ENCODE results near the gene BCL2A1. TPM values are rescaled to one million over a fixed set of nuclear protein-coding genes. Genes with fewer than 3 reads are reported as not detected.
"Not testable (repeated sequence)": the region's sequence is repeated elsewhere in the genome, so short reads cannot be mapped to it uniquely, and the experiment has no call there.

BCL2A1 gene
- total RNA-seq, 1 experiment from 2014 or later, result 6.7 TPM

- peak; percentile 26 for DNase-seq (ENCODE audit: low read depth)
These were observed 18.7 kb upstream of the BCL2A1 start for GRCh38 chr15:79989682-79990081.

GRCh38 chr15:79989183-79989582 is 18.2 kb upstream of the BCL2A1 start:
- DNase-seq (ENCODE audit: low read depth), result no peak

- DNase-seq (ENCODE audit: low read depth), result no peak
These were observed 17.6 kb upstream of the BCL2A1 start for GRCh38 chr15:79988448-79989117.

- DNase-seq (ENCODE audit: low read depth), result no peak
These were observed 17.0 kb upstream of the BCL2A1 start for GRCh38 chr15:79987969-79988368.

- DNase-seq (ENCODE audit: low read depth), result no peak
These were observed 16.6 kb upstream of the BCL2A1 start for GRCh38 chr15:79987569-79987955.

- no peak for DNase-seq (ENCODE audit: low read depth)
These were observed 10.9 kb upstream of the BCL2A1 start for GRCh38 chr15:79981831-79982455.

GRCh38 chr15:79978655-79979514 is 7.9 kb upstream of the BCL2A1 start:
- peak; percentile 27 for DNase-seq (ENCODE audit: low read depth)

GRCh38 chr15:79978260-79978654 is 7.3 kb upstream of the BCL2A1 start:
- no peak for DNase-seq (ENCODE audit: low read depth)

- DNase-seq (ENCODE audit: low read depth), result no peak
These were observed 6.5 kb upstream of the BCL2A1 start for GRCh38 chr15:79977431-79978054.

- DNase-seq (ENCODE audit: low read depth), result no peak
These were observed 2.6 kb upstream of the BCL2A1 start for GRCh38 chr15:79973456-79974195.

GRCh38 chr15:79972863-79973262 is 1.9 kb upstream of the BCL2A1 start:
- DNase-seq (ENCODE audit: low read depth), result no peak

GRCh38 chr15:79970181-79970580 is 815 bp downstream of the BCL2A1 start:
- DNase-seq (ENCODE audit: low read depth), result no peak

GRCh38 chr15:79969146-79969545 is 1.9 kb downstream of the BCL2A1 start:
- no peak for DNase-seq (ENCODE audit: low read depth)

- DNase-seq (ENCODE audit: low read depth), result no peak
These were observed 3.5 kb downstream of the BCL2A1 start for GRCh38 chr15:79967298-79968182.

GRCh38 chr15:79966634-79967297 is 4.2 kb downstream of the BCL2A1 start:
- DNase-seq (ENCODE audit: low read depth), result no peak

- DNase-seq (ENCODE audit: low read depth), result peak; percentile 31
These were observed 5.0 kb downstream of the BCL2A1 start for GRCh38 chr15:79965846-79966630.

- no peak for DNase-seq (ENCODE audit: low read depth)
These were observed 6.7 kb downstream of the BCL2A1 start for GRCh38 chr15:79964232-79964805.

GRCh38 chr15:79962921-79963320 is 8.1 kb downstream of the BCL2A1 start:
- not testable (repeated sequence) for DNase-seq (ENCODE audit: low read depth)
